GM08714 (cell line): Measurements from ENCODE around the gene PDK4.
"Not testable (repeated sequence)": the region's sequence is repeated elsewhere in the genome, so short reads cannot be mapped to it uniquely, and the experiment has no call there.

ENCODE experiments used
- H3K4me3 ChIP-seq: fragments of 200-500 bp; sonication (Bioruptor generic); 2 replicates; pipeline ENCODE4 v1.5.1; 2014; ENCODE audit warnings: mild to moderate bottlenecking, low read length, inconsistent platforms
- ZNF274 ChIP-seq: IDR thresholded peaks from 2 replicates; pipeline ENCODE4 v1.6.1; 2012; ENCODE audit warnings: mild to moderate bottlenecking, low read depth, low read length

The PDK4 gene

GRCh38 chr7:95560674-95561073, 35.6 kb downstream of the PDK4 start:
- no peak for TF ChIP-seq ZNF274
- H3K4me3 ChIP-seq = no peak overlapping the region

- no peak for TF ChIP-seq ZNF274
- no peak overlapping the region for H3K4me3 ChIP-seq
These were observed 37.5 kb downstream of the PDK4 start for GRCh38 chr7:95558864-95559263.

GRCh38 chr7:95556777-95557176, 39.5 kb downstream of the PDK4 start:
- no peak for TF ChIP-seq ZNF274
- no peak overlapping the region for H3K4me3 ChIP-seq

GRCh38 chr7:95553939-95554338, 42.4 kb downstream of the PDK4 start:
- H3K4me3 ChIP-seq = no peak overlapping the region
- no peak for TF ChIP-seq ZNF274

- H3K4me3 ChIP-seq = not testable (repeated sequence)
These were observed 44.0 kb downstream of the PDK4 start for GRCh38 chr7:95552010-95552926.

- TF ChIP-seq ZNF274 = no peak
- no peak overlapping the region for H3K4me3 ChIP-seq
These were observed 45.8 kb downstream of the PDK4 start for GRCh38 chr7:95550546-95550945.

- TF ChIP-seq ZNF274 = no peak
- H3K4me3 ChIP-seq = no peak overlapping the region
These were observed 46.3 kb downstream of the PDK4 start for GRCh38 chr7:95549818-95550529.

GRCh38 chr7:95547361-95548348, 48.7 kb downstream of the PDK4 start:
- no peak for TF ChIP-seq ZNF274
- no peak overlapping the region for H3K4me3 ChIP-seq

- H3K4me3 ChIP-seq = no peak overlapping the region
- TF ChIP-seq ZNF274 = no peak
These were observed 49.7 kb downstream of the PDK4 start for GRCh38 chr7:95546647-95547046.

GRCh38 chr7:95545673-95546072, 50.6 kb downstream of the PDK4 start:
- no peak for TF ChIP-seq ZNF274

GRCh38 chr7:95545007-95545615, 51.2 kb downstream of the PDK4 start:
- no peak overlapping the region for H3K4me3 ChIP-seq
- TF ChIP-seq ZNF274 = no peak

More at GRCh38 chr7:95545673-95546072, 50.6 kb downstream of the PDK4 start:
- no peak overlapping the region for H3K4me3 ChIP-seq

GRCh38 chr7:95544171-95544570, 52.1 kb downstream of the PDK4 start:
- no peak overlapping the region for H3K4me3 ChIP-seq
- no peak for TF ChIP-seq ZNF274

- no peak overlapping the region for H3K4me3 ChIP-seq
- no peak for TF ChIP-seq ZNF274
These were observed 53.0 kb downstream of the PDK4 start for GRCh38 chr7:95543312-95543711.

- no peak overlapping the region for H3K4me3 ChIP-seq
- no peak for TF ChIP-seq ZNF274
These were observed 56.0 kb downstream of the PDK4 start for GRCh38 chr7:95540366-95540765.

- TF ChIP-seq ZNF274 = no peak
- H3K4me3 ChIP-seq = no peak overlapping the region
These were observed 56.9 kb downstream of the PDK4 start for GRCh38 chr7:95539426-95539825.
